ENCODE results near the gene CRHR2.

- no peak for TF ChIP-seq CTCF (IDR thresholded peaks at IDR 0.05)
- TF ChIP-seq POLR2A (IDR thresholded peaks at IDR 0.05) = no peak
These were observed 41.5 kb upstream of the CRHR2 start for GRCh38 chr7:30723776-30724175.

All from right lobe of liver (tissue), 4 donors.